ENCODE results near the gene HS2ST1.

Gene HS2ST1

DNA sequence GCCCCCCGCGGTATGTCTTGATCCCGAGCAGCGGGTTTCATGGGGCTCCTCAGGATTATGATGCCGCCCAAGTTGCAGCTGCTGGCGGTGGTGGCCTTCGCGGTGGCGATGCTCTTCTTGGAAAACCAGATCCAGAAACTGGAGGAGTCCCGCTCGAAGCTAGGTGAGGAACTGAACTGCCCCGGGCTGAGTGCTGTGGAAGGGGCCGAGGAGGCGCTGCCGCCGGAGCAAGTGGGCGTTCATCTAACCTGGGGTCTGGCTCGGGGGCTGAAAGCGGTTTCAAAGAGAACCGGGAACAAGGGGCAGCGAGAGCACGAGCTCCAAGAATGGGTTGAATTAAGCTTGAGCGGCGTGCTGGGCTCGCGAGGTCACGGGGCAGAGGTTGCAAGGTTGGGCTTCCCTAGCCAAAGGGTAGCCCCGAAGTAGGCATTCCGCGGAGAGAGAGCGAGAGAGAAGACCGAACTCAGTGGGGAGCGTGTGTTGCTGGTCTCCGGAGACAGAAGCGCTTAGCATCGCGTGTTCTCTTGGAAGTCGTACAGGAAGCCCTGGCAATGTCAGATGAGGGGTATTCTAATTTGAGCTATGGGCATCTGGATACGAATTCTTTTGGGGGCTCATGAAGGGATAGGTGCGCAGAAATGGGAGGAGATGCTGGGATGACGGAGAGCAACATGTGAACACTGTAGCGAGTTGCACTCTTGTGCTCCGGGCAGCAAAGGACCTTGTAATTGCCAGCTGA lies 732 bp downstream of the HS2ST1 start:
- TF ChIP-seq GATA2 (IDR thresholded peaks at IDR 0.05; ENCODE audit: low read depth, low read length) (no peak), GATA3 (IDR thresholded peaks at IDR 0.05; ENCODE audit: low read depth, low read length) (no peak)

DNA sequence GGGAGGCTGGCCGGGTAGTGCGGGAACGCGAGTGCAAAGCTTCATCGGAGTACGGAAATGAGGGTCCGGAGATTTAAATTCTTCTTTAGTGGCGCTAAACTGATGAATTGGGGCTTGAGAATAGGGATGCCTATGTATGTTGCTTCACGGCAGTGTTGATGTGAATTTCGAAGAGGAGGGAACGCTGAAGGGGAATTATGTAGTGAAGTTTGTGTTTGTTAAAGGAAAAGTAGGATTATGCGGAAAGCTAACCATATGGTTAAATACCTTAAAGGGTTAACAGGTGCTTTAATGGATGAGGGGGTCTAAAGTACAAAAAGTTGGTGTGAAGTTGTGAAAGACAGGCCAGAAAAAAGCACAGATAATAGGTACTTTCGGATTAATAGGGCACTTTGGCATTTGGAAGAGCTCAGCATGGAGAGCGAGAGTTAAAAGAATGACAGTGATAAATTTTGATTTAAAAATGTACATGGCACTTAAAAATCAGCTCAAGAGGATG lies 1.4 kb downstream of the HS2ST1 start:
- TF ChIP-seq GATA2 (IDR thresholded peaks at IDR 0.05; ENCODE audit: low read depth, low read length) (no peak), GATA3 (IDR thresholded peaks at IDR 0.05; ENCODE audit: low read depth, low read length) (no peak)

GRCh38 chr1:86916752-86917151 lies 2.3 kb downstream of the HS2ST1 start:
- TF ChIP-seq GATA2 (IDR thresholded peaks at IDR 0.05; ENCODE audit: low read depth, low read length) = no peak
- no peak for TF ChIP-seq GATA3 (IDR thresholded peaks at IDR 0.05; ENCODE audit: low read depth, low read length)

GRCh38 chr1:86922445-86922844 lies 8.0 kb downstream of the HS2ST1 start:
- TF ChIP-seq GATA3 (IDR thresholded peaks at IDR 0.05; ENCODE audit: low read depth, low read length) (no peak), GATA2 (IDR thresholded peaks at IDR 0.05; ENCODE audit: low read depth, low read length) (no peak)

DNA sequence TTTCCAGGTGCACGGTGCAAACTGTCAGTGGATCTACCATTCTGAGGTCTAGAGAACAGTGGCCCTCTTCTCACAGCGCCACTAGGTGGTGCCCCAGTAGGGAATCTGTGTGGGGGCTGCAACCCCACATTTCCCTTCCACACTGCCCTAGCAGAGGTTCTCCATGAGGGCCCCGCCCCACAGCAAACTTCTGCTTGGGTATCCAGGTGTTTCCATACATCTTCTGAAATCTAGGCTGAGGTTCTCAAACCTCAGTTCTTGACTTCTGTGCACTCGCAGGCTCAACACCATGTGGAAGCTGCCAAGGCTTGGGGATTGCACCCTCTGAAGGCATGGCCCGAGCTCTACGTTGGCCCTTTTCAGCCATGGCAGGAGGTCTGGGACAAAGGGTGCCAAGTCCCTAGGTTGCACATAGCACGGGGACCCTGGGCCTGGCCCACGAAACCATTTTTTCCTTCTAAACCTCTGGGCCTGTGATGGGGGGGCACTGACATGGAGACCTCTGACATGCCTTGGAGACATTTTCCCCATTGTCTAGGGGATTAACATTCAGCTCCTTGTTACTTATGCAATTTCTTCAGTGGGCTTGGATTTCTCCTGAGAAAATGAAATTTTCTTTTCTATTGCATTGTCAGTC lies 10.0 kb downstream of the HS2ST1 start:
- no peak for TF ChIP-seq GATA3 (IDR thresholded peaks at IDR 0.05; ENCODE audit: low read depth, low read length)
- TF ChIP-seq GATA2 (IDR thresholded peaks at IDR 0.05; ENCODE audit: low read depth, low read length) = no peak

DNA sequence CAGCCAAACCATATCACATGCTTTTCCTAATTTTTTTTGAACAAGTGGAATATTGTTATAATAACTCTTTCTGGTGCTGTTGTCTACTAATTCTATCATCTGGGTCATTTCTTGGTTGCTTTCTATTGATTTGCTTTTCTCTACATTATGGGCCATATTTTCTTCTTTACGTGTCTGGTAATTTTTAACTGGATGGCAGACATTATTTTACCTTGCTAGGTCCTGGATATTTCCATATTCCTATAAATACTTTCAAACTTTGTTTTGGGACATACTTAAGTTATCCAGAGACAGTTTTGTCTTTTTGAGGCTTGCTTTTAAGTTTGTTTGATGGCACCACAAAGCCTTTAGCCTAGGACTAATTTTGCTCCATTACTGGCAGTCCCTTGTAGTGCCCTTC lies 11.3 kb downstream of the HS2ST1 start:
- TF ChIP-seq GATA3 (IDR thresholded peaks at IDR 0.05; ENCODE audit: low read depth, low read length) (no peak), GATA2 (IDR thresholded peaks at IDR 0.05; ENCODE audit: low read depth, low read length) (no peak)

- TF ChIP-seq GATA3 (IDR thresholded peaks at IDR 0.05; ENCODE audit: low read depth, low read length) (no peak), GATA2 (IDR thresholded peaks at IDR 0.05; ENCODE audit: low read depth, low read length) (no peak)
Observed at GRCh38 chr1:86926883-86927282, 12.4 kb downstream of the HS2ST1 start.

DNA sequence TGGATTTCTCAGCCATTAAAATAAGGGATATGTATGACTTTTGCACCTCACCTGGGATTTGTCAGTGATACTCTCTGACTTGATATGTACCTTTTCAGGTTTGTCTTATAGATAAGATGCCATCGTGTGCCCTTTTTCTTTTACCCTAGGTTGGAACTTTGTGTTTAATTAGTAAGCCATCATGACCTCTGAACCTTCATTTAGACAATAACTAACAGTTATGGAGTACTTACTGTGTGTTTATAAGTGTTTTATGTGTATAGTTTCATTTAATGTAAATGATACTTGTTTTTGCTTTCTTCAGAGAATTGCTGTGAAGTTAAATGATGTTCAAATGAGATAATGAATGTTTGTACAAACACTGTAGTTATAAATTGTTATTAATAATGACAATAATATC lies 14.4 kb downstream of the HS2ST1 start:
- TF ChIP-seq GATA2 (IDR thresholded peaks at IDR 0.05; ENCODE audit: low read depth, low read length) = no peak
- no peak for TF ChIP-seq GATA3 (IDR thresholded peaks at IDR 0.05; ENCODE audit: low read depth, low read length)

GRCh38 chr1:86933051-86933450 lies 18.6 kb downstream of the HS2ST1 start:
- TF ChIP-seq GATA2 (IDR thresholded peaks at IDR 0.05; ENCODE audit: low read depth, low read length) = no peak
- no peak for TF ChIP-seq GATA3 (IDR thresholded peaks at IDR 0.05; ENCODE audit: low read depth, low read length)

- TF ChIP-seq GATA3 (IDR thresholded peaks at IDR 0.05; ENCODE audit: low read depth, low read length) (no peak), GATA2 (IDR thresholded peaks at IDR 0.05; ENCODE audit: low read depth, low read length) (no peak)
Observed at GRCh38 chr1:86933562-86934377, 19.3 kb downstream of the HS2ST1 start.

- TF ChIP-seq GATA2 (IDR thresholded peaks at IDR 0.05; ENCODE audit: low read depth, low read length) = no peak
- no peak for TF ChIP-seq GATA3 (IDR thresholded peaks at IDR 0.05; ENCODE audit: low read depth, low read length)
Observed at GRCh38 chr1:86938450-86938849, 24.0 kb downstream of the HS2ST1 start.

- no peak for TF ChIP-seq GATA3 (IDR thresholded peaks at IDR 0.05; ENCODE audit: low read depth, low read length)
- TF ChIP-seq GATA2 (IDR thresholded peaks at IDR 0.05; ENCODE audit: low read depth, low read length) = no peak
Observed at GRCh38 chr1:86938855-86939254, 24.4 kb downstream of the HS2ST1 start.

- TF ChIP-seq GATA3 (IDR thresholded peaks at IDR 0.05; ENCODE audit: low read depth, low read length) (no peak), GATA2 (IDR thresholded peaks at IDR 0.05; ENCODE audit: low read depth, low read length) (no peak)
Observed at GRCh38 chr1:86939406-86939805, 25.0 kb downstream of the HS2ST1 start.

- TF ChIP-seq GATA3 (IDR thresholded peaks at IDR 0.05; ENCODE audit: low read depth, low read length) = no peak
- no peak for TF ChIP-seq GATA2 (IDR thresholded peaks at IDR 0.05; ENCODE audit: low read depth, low read length)
Observed at GRCh38 chr1:86940599-86940998, 26.2 kb downstream of the HS2ST1 start.
